ENCODE data around the gene TRMT44.

DNA sequence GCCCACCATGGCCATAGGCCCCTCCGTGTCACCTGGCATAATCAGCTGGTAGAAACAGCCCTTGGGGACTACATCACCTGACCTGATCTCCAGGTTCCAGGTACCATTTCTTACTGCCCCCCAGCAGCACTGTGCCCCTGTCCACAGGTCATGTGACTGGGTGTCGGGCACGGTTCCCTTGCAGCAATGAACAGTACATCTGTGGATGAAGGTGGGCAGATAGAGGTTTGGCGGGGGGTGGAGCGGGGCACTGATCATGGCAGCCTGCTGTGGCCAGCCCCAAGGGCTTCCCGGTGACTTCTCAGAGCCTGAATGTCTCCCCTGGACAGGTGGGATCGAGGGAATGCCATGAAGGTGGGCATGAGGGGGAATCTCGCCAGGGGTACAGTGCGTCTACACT, 37.8 kb downstream of the TRMT44 start:
- TF ChIP-seq OSR1 (CRISPR knock-in tag; IDR thresholded peaks at IDR 0.05) (no peak), TOX (CRISPR knock-in tag; IDR thresholded peaks at IDR 0.05; ENCODE audit: borderline replicate concordance) (no peak), ZFP3 (CRISPR knock-in tag; IDR thresholded peaks at IDR 0.05) (no peak)
